ENCODE data around the gene SOAT1. TPM values are rescaled to one million over a fixed set of nuclear protein-coding genes. Genes with fewer than 3 reads are reported as not detected.

The SOAT1 gene
- total RNA-seq, 1 donor from 2014 or later, result 10.3 TPM

GRCh38 chr1:179313004-179313403 lies 19.4 kb downstream of the SOAT1 start:
- Histone ChIP-seq H3K27ac (no peak overlapping the region), H3K36me3 (no peaks in the 10 kb centered on the region), H3K4me3 (no peak overlapping the region), H3K27me3 (no peaks in the 10 kb centered on the region), H3K4me1 (no peaks in the 10 kb centered on the region), H3K9me3 (no peaks in the 10 kb centered on the region)
- DNase-seq (ENCODE audit: extremely low spot score in 2 of 2), result no peak
- TF ChIP-seq POLR2AphosphoS5 (IDR thresholded peaks at IDR 0.05; ENCODE audit: insufficient read depth in 1 of 2, low read depth in 1 of 2), result no peak
- no peak for TF ChIP-seq POLR2A (IDR thresholded peaks at IDR 0.05)
- no peak for TF ChIP-seq CTCF (IDR thresholded peaks at IDR 0.05)
- intact Hi-C loops (cut with DNase I), result no loop called here

- H3K36me3 ChIP-seq, result no peaks in the 10 kb centered on the region
- H3K27me3 ChIP-seq, result no peaks in the 10 kb centered on the region
- no peak overlapping the region for H3K4me3 ChIP-seq
- no peak overlapping the region for H3K27ac ChIP-seq
- TF ChIP-seq POLR2A (IDR thresholded peaks at IDR 0.05), result no peak
- no peak for TF ChIP-seq POLR2AphosphoS5 (IDR thresholded peaks at IDR 0.05; ENCODE audit: insufficient read depth in 1 of 2, low read depth in 1 of 2)
- no peak for TF ChIP-seq CTCF (IDR thresholded peaks at IDR 0.05)
- no peaks in the 10 kb centered on the region for H3K9me3 ChIP-seq
- H3K4me1 ChIP-seq, result no peaks in the 10 kb centered on the region
- intact Hi-C loops (cut with DNase I), result no loop called here
- DNase-seq (ENCODE audit: extremely low spot score in 2 of 2), result no peak
Observed at GRCh38 chr1:179314928-179315327, 21.3 kb downstream of the SOAT1 start.

GRCh38 chr1:179318491-179318890 lies 24.9 kb downstream of the SOAT1 start:
- Histone ChIP-seq H3K4me1 (no peaks in the 10 kb centered on the region), H3K27me3 (no peaks in the 10 kb centered on the region), H3K9me3 (no peaks in the 10 kb centered on the region), H3K27ac (no peak overlapping the region), H3K4me3 (no peak overlapping the region), H3K36me3 (no peaks in the 10 kb centered on the region)
- no peak for DNase-seq (ENCODE audit: extremely low spot score in 2 of 2)
- intact Hi-C loops (cut with DNase I), result no loop called here
- TF ChIP-seq CTCF (IDR thresholded peaks at IDR 0.05), result no peak
- TF ChIP-seq POLR2A (IDR thresholded peaks at IDR 0.05), result no peak
- TF ChIP-seq POLR2AphosphoS5 (IDR thresholded peaks at IDR 0.05; ENCODE audit: insufficient read depth in 1 of 2, low read depth in 1 of 2), result no peak

GRCh38 chr1:179321533-179322216 lies 28.1 kb downstream of the SOAT1 start:
- no peak for DNase-seq (ENCODE audit: extremely low spot score in 2 of 2)
- no peak overlapping the region for H3K27ac ChIP-seq
- no peaks in the 10 kb centered on the region for H3K9me3 ChIP-seq
- no peaks in the 10 kb centered on the region for H3K36me3 ChIP-seq
- TF ChIP-seq POLR2A (IDR thresholded peaks at IDR 0.05), result no peak
- TF ChIP-seq POLR2AphosphoS5 (IDR thresholded peaks at IDR 0.05; ENCODE audit: insufficient read depth in 1 of 2, low read depth in 1 of 2), result no peak
- TF ChIP-seq CTCF (IDR thresholded peaks at IDR 0.05), result no peak
- no peaks in the 10 kb centered on the region for H3K4me1 ChIP-seq
- intact Hi-C loops (cut with DNase I), result no loop called here
- H3K27me3 ChIP-seq, result no peaks in the 10 kb centered on the region
- no peak overlapping the region for H3K4me3 ChIP-seq

GRCh38 chr1:179322557-179322956 lies 29.0 kb downstream of the SOAT1 start:
- H3K9me3 ChIP-seq, result no peaks in the 10 kb centered on the region
- H3K4me3 ChIP-seq, result no peak overlapping the region
- TF ChIP-seq POLR2A (IDR thresholded peaks at IDR 0.05), result no peak
- no peak for TF ChIP-seq CTCF (IDR thresholded peaks at IDR 0.05)
- no peak for TF ChIP-seq POLR2AphosphoS5 (IDR thresholded peaks at IDR 0.05; ENCODE audit: insufficient read depth in 1 of 2, low read depth in 1 of 2)

More at GRCh38 chr1:179322557-179322956, 29.0 kb downstream of the SOAT1 start:
- Histone ChIP-seq H3K4me1 (no peaks in the 10 kb centered on the region), H3K27me3 (no peaks in the 10 kb centered on the region), H3K36me3 (no peaks in the 10 kb centered on the region), H3K27ac (no peak overlapping the region)
- intact Hi-C loops (cut with DNase I), result no loop called here
- DNase-seq (ENCODE audit: extremely low spot score in 2 of 2), result no peak

Measured in vagina (tissue), 2 donors.